WTC11 (cell line): ENCODE measurements around the gene PSMA3. TPM values are rescaled to one million over a fixed set of nuclear protein-coding genes. Genes with fewer than 3 reads are reported as not detected.

ENCODE experiments used
- ATAC-seq: fragments of 200-7000 bp; cut with Tn5 transposase; 2 replicates; pipeline ENCODE4 v1.10.0; 2021; ENCODE audit warnings: mild to moderate bottlenecking, moderate library complexity
- CTCF ChIA-PET: fragments of 300-600 bp; sonication (Branson Sonifier 250); formaldehyde crosslinking; loops from one replicate; lab custom pipeline; 2021; ENCODE audit warnings: antibody characterized with exemption; lab: Charles Lee
- POLR2A ChIA-PET: fragments of 350-600 bp; sonication (Branson Sonifier 250); formaldehyde crosslinking; loops from one replicate; lab custom pipeline; 2021; ENCODE audit warnings: antibody characterized with exemption; lab: Charles Lee
- DNase-seq: peaks from one replicate; pipeline ENCODE4 v3.0.0; 2021; ENCODE audit warnings: low spot score
- H3K27ac Mint-ChIP-seq: 2 replicates; pipeline ENCODE4 v1.8.0; 2021; ENCODE audit warnings: mixed read lengths
- H3K27me3 Mint-ChIP-seq: 2 replicates; pipeline ENCODE4 v1.8.0; 2021; ENCODE audit warnings: low read depth, mild to moderate bottlenecking, moderate library complexity, mixed read lengths
- H3K36me3 Mint-ChIP-seq: 2 replicates; pipeline ENCODE4 v1.8.0; 2021; ENCODE audit warnings: mixed read lengths
- H3K4me1 Mint-ChIP-seq: 2 replicates; pipeline ENCODE4 v1.8.0; 2022; ENCODE audit warnings: mixed read lengths
- H3K4me3 Mint-ChIP-seq: 2 replicates; pipeline ENCODE4 v1.8.0; 2021; ENCODE audit warnings: mild to moderate bottlenecking, moderate library complexity, mixed read lengths
- H3K9me3 Mint-ChIP-seq: 2 replicates; pipeline ENCODE4 v1.8.0; 2021; ENCODE audit warnings: mixed read lengths
- CDX4 ChIP-seq: fragments of 250-450 bp; sonication (Bioruptor Pico); IDR thresholded peaks from 2 replicates; pipeline ENCODE4 v1.9.0; 2021; ENCODE audit warnings: moderate library complexity, mild to moderate bottlenecking, inconsistent platforms, borderline replicate concordance
- CTCF ChIP-seq: fragments of 200-600 bp; IDR thresholded peaks from 2 replicates; pipeline ENCODE4 v1.8.0; 2022; ENCODE audit warnings: antibody characterized with exemption
- E2F4 ChIP-seq: sonication (generic); formaldehyde crosslinking; IDR thresholded peaks from 2 replicates; pipeline ENCODE4 v1.8.1; 2022; ENCODE audit warnings: low read depth, mild to moderate bottlenecking, moderate library complexity, missing genetic modification reagents, borderline replicate concordance
- ERG ChIP-seq: fragments of 250-450 bp; sonication (Bioruptor Pico); IDR thresholded peaks from 2 replicates; pipeline ENCODE4 v1.8.0; 2021; ENCODE audit warnings: mild to moderate bottlenecking
- ETV6 ChIP-seq: sonication (generic); formaldehyde crosslinking; IDR thresholded peaks from 2 replicates; pipeline ENCODE4 v1.8.1; 2022; ENCODE audit warnings: mild to moderate bottlenecking, missing genetic modification reagents
- FOXK1 ChIP-seq: sonication (generic); formaldehyde crosslinking; IDR thresholded peaks from 2 replicates; pipeline ENCODE4 v1.8.0; 2022; ENCODE audit warnings: mild to moderate bottlenecking, moderate library complexity, missing genetic modification reagents
- GABPB1 ChIP-seq: sonication (generic); formaldehyde crosslinking; IDR thresholded peaks from 2 replicates; pipeline ENCODE4 v1.8.1; 2023; ENCODE audit warnings: mild to moderate bottlenecking, missing genetic modification reagents
- HMGXB4 ChIP-seq: sonication (generic); formaldehyde crosslinking; IDR thresholded peaks from 2 replicates; pipeline ENCODE4 v1.8.1; 2023; ENCODE audit warnings: mild to moderate bottlenecking, moderate library complexity, missing genetic modification reagents
- JAZF1 ChIP-seq: fragments of 250-450 bp; sonication (Bioruptor Pico); IDR thresholded peaks from 2 replicates; pipeline ENCODE4 v1.9.0; 2021; ENCODE audit warnings: moderate library complexity, mild to moderate bottlenecking, inconsistent platforms
- JUN ChIP-seq: sonication (generic); formaldehyde crosslinking; IDR thresholded peaks from 2 replicates; pipeline ENCODE4 v1.8.0; 2023; ENCODE audit warnings: mild to moderate bottlenecking, missing genetic modification reagents
- MAX ChIP-seq: sonication (generic); formaldehyde crosslinking; IDR thresholded peaks from 2 replicates; pipeline ENCODE4 v1.8.0; 2022; ENCODE audit warnings: mild to moderate bottlenecking, missing genetic modification reagents
- NFE2L1 ChIP-seq: sonication (generic); formaldehyde crosslinking; IDR thresholded peaks from 2 replicates; pipeline ENCODE4 v1.8.1; 2023; ENCODE audit warnings: missing genetic modification reagents
- SMAD3 ChIP-seq: sonication (generic); formaldehyde crosslinking; IDR thresholded peaks from 2 replicates; pipeline ENCODE4 v1.8.0; 2022; ENCODE audit warnings: missing genetic modification reagents, mild to moderate bottlenecking, borderline replicate concordance
- TCF7 ChIP-seq: sonication (generic); formaldehyde crosslinking; IDR thresholded peaks from 2 replicates; pipeline ENCODE4 v1.8.0; 2022; ENCODE audit warnings: mild to moderate bottlenecking, low read depth, missing genetic modification reagents, moderate library complexity
- TEAD4 ChIP-seq: sonication (generic); formaldehyde crosslinking; IDR thresholded peaks from 2 replicates; pipeline ENCODE4 v1.8.0; 2022; ENCODE audit warnings: mild to moderate bottlenecking, missing genetic modification reagents
- ZNF121 ChIP-seq: sonication (generic); formaldehyde crosslinking; IDR thresholded peaks from 2 replicates; pipeline ENCODE4 v1.8.0; 2023; ENCODE audit warnings: missing genetic modification reagents
- ZNF263 ChIP-seq: sonication (generic); formaldehyde crosslinking; IDR thresholded peaks from 2 replicates; pipeline ENCODE4 v1.8.1; 2022; ENCODE audit warnings: low read depth, mild to moderate bottlenecking, moderate library complexity, missing genetic modification reagents
- ZNF317 ChIP-seq: sonication (generic); formaldehyde crosslinking; IDR thresholded peaks from 2 replicates; pipeline ENCODE4 v1.8.1; 2023; ENCODE audit warnings: low read depth, mild to moderate bottlenecking, moderate library complexity, missing genetic modification reagents, borderline replicate concordance
- ZNF396 ChIP-seq: fragments of 250-450 bp; sonication (Bioruptor Pico); IDR thresholded peaks from 2 replicates; pipeline ENCODE4 v1.8.0; 2021; ENCODE audit warnings: mild to moderate bottlenecking, moderate library complexity, borderline replicate concordance
- ZNF416 ChIP-seq: fragments of 250-450 bp; sonication (Bioruptor Pico); IDR thresholded peaks from 2 replicates; pipeline ENCODE4 v1.9.0; 2021; ENCODE audit warnings: mild to moderate bottlenecking, inconsistent platforms
- ZNF671 ChIP-seq: fragments of 250-450 bp; sonication (Bioruptor Pico); IDR thresholded peaks from 2 replicates; pipeline ENCODE4 v1.8.0; 2021; ENCODE audit warnings: mild to moderate bottlenecking
- total RNA-seq: library from RNA; stranded (reverse); gene quantifications from 3 replicates; pipeline ENCODE4 v1.2.3, GENCODE V29; 2021

PSMA3 gene
- total RNA-seq, 1 experiment from 2014 or later = 286 TPM

GRCh38 chr14:58200480-58200841 lies 44.2 kb upstream of the PSMA3 start:
- Mint-ChIP-seq H3K9me3 (no peaks in the 10 kb centered on the region), H3K4me1 (peaks cover 12% of the 10 kb centered on the region), H3K36me3 (no peaks in the 10 kb centered on the region), H3K4me3 (peak overlapping the region; percentile 96), H3K27ac (peak overlapping the region; percentile 67), H3K27me3 (peaks cover 5% of the 10 kb centered on the region)
- ATAC-seq = peak; percentile 8; the same call in 1 of the 2 replicates
- TF ChIP-seq CDX4 = no peak
- no peak for TF ChIP-seq E2F4 (CRISPR knock-in tag)
- no peak for TF ChIP-seq NFE2L1 (CRISPR knock-in tag)
- TF ChIP-seq JAZF1 = no peak
- no peak for TF ChIP-seq ETV6 (CRISPR knock-in tag)
- no peak for TF ChIP-seq FOXK1 (CRISPR knock-in tag)
- no peak for TF ChIP-seq ZNF671 (CRISPR knock-in tag)
- no peak for TF ChIP-seq HMGXB4 (CRISPR knock-in tag)
- no peak for TF ChIP-seq CTCF
- no peak for TF ChIP-seq TCF7
- CTCF ChIA-PET = no interaction called here
- DNase-seq = no peak
- POLR2A ChIA-PET = interaction anchor here (1.1 kb wide), 1 partner anchor 25 kb away, joined by 3 read pairs; no protein-coding TSS in a partner anchor

- Mint-ChIP-seq H3K4me1 (peaks cover 12% of the 10 kb centered on the region), H3K36me3 (no peaks in the 10 kb centered on the region), H3K9me3 (no peaks in the 10 kb centered on the region), H3K4me3 (peak overlapping the region; percentile 96)
- no peak for ATAC-seq
- DNase-seq = no peak
- TF ChIP-seq MAX = no peak
- TF ChIP-seq ZNF416 (CRISPR knock-in tag) = no peak
- TF ChIP-seq ZNF317 = no peak
- no peak for TF ChIP-seq ZNF263 (CRISPR knock-in tag)
- no peak for TF ChIP-seq ERG (CRISPR knock-in tag)
- TF ChIP-seq TEAD4 = no peak
- TF ChIP-seq SMAD3 (CRISPR knock-in tag) = no peak
- TF ChIP-seq GABPB1 (CRISPR knock-in tag) = no peak
- TF ChIP-seq JUN (CRISPR knock-in tag) = no peak
- TF ChIP-seq ZNF121 (CRISPR knock-in tag) = no peak
- TF ChIP-seq ZNF396 (CRISPR knock-in tag) = no peak
- TF ChIP-seq, all 79 proteins: peak for 0
- ChIA-PET CTCF (no interaction called here), POLR2A (interaction anchor here (1.1 kb wide), 1 partner anchor 26 kb away, joined by 3 read pairs; no protein-coding TSS in a partner anchor)
- Mint-ChIP-seq H3K27ac (peak overlapping the region; percentile 67), H3K27me3 (peaks cover 2% of the 10 kb centered on the region)
Measured at GRCh38 chr14:58200846-58201245, 43.8 kb upstream of the PSMA3 start.
